HuH-7.5 (cell line): Measurements from ENCODE around the gene MPDZ.

Experiments
- DNase-seq: peaks from one replicate; pipeline ENCODE4 v3.0.0; 2011; ENCODE audit warnings: low spot score

MPDZ gene

DNA sequence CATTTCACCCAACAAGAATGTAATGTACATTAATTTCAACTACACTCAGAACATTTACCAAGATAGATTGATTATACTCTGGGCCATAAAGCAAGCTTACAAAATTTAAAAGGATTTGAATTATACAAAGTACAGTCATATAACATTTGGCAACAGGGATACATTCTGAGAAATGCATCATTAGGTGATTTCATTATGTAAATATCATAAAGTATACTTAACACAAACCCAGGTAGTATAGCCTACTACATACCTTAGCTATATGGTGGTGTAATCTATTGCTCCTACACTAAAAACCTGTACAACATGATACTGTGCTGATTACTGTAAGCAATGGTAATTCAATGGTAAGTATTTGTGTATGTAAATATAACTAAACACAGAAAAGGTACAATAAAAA lies 202.9 kb downstream of the MPDZ start:
- DNase-seq = no peak

DNA sequence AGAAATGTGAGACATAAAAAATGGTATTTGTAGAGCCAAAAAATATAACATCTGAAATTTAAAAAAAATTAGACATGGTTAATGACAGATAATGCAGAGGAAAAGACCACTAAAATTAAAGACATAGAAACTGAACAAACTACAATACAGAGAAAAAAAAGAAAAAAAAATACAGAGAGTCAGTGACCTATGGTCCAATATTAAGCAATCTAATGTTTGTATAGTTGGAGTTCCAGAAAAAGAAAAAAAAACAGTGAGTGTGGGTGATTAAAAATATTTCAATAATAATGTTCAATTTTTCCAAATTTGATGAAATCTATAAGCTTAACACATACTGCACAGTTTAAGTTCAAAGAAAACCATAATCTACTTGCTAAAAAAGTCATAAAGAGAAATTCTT lies 207.6 kb downstream of the MPDZ start:
- no peak for DNase-seq

GRCh38 chr9:13070612-13071595 lies 208.6 kb downstream of the MPDZ start:
- no peak for DNase-seq

DNA sequence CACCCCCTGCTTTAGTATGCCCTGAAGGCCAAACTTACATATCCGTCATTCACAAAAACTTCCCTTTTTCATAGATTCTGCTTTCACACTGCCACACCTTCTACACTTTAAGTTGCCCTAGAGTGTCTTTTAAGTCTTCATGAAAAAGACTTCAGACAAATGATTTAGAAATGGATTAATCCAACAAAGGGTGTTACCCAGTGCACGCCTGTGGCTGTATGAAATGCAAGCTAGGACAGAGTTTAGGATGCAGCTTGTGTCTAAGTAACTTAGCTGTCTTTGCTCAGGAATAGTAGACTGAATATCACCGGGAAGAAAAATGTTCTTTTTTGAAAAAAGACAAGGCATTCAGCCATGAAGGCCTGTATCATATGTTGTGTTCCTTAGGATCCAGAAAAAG lies 210.0 kb downstream of the MPDZ start:
- no peak for DNase-seq

DNA sequence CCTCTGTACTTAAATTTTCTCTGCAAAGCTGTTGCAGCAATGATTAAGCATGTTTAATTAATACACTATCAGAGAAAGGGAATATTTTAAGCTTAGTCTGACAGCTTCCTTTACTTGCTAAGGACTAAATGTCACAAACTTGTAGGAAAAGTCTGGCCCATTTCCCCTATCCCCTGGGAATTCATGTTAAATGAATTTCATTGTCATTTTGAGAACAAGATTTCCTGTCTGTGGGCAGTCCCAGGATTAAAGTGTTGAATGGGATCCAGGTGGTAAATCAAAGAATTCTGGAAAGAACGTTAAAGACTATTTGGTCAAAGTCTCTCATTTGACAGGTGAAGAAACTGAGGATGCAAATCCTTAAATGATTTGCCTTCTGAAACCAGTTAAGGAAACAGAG lies 214.8 kb downstream of the MPDZ start:
- no peak for DNase-seq

- no peak for DNase-seq
Observed at GRCh38 chr9:13063880-13064459, 215.5 kb downstream of the MPDZ start.

DNA sequence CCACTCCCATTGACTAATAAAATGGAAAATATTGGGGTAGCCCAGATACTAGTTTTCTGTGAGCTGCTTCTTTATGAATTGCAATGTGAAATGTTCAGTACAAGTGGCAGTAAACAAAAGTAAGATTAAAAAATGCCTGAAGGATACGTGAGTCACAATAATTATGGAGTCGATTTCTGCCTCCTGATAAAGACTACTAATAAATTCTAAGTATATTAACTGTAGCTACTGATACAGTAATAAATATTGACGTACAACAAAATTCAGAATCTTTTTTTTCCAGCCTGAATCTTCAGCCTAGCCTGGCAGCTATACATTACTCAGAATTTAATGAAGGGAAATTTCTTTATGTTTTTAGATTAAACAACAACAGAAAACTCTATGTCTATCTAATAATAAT lies 218.1 kb downstream of the MPDZ start:
- DNase-seq = no peak
